PC-3 (cell line): ENCODE results near the gene ASXL2.

Experiments used
- CTCF ChIP-seq: fragments of 300-600 bp; sonication (generic); conservative IDR thresholded peaks from 2 replicates; pipeline ENCODE4 v1.5.1; 2017; ENCODE audit warnings: antibody characterized with exemption, low read depth, mild to moderate bottlenecking, low read length
- EZH2 ChIP-seq: fragments of 300-600 bp; sonication (generic); IDR thresholded peaks from one replicate; pipeline ENCODE4 v1.6.1; 2017; ENCODE audit warnings: antibody characterized with exemption, mild to moderate bottlenecking, low read length; ENCODE audit not compliant: unreplicated experiment

- TF ChIP-seq CTCF (no peak), EZH2 (no peak)
These were observed 6.2 kb downstream of the ASXL2 start for GRCh38 chr2:25872134-25872533.
